ENCODE measurements around the gene HSD17B12.

DNA sequence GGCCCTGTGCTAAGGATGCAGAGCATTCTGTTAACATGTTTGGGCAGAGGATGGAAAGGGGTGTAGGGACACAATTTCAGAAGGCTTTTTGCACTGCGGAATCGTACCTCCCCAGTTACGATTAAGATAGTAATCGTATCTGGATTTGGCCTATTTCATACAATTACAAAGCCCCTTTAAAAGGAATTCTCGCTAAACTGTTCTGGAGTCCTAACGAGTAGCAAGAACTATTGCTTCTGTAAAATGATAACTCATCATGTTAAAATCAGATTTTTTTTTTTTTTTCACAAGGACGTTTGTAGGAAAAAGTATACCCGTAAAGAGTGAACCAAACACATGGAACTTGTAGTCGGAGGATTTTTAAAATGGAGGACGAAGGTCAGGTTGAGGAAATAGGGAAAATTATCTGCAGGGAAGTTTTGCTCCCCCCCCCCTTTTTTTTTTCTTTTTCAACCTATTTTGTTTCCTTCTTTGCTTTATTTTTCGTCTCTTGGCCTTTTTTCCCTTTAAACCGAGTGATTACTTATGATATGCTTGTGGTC lies 934 bp downstream of the HSD17B12 start:
- TF ChIP-seq, protein P1, sequence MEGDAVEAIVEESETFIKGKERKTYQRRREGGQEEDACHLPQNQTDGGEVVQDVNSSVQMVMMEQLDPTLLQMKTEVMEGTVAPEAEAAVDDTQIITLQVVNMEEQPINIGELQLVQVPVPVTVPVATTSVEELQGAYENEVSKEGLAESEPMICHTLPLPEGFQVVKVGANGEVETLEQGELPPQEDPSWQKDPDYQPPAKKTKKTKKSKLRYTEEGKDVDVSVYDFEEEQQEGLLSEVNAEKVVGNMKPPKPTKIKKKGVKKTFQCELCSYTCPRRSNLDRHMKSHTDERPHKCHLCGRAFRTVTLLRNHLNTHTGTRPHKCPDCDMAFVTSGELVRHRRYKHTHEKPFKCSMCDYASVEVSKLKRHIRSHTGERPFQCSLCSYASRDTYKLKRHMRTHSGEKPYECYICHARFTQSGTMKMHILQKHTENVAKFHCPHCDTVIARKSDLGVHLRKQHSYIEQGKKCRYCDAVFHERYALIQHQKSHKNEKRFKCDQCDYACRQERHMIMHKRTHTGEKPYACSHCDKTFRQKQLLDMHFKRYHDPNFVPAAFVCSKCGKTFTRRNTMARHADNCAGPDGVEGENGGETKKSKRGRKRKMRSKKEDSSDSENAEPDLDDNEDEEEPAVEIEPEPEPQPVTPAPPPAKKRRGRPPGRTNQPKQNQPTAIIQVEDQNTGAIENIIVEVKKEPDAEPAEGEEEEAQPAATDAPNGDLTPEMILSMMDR (IDR thresholded peaks at IDR 0.05; ENCODE audit: poor library complexity): no peak
- no peak for TF ChIP-seq EZH2 (IDR thresholded peaks at IDR 0.05; ENCODE audit: borderline replicate concordance)
